Common myeloid progenitor, CD34-positive (primary cell): ENCODE results near the gene ANKRD55.
"Not testable (repeated sequence)": the region's sequence is repeated elsewhere in the genome, so short reads cannot be mapped to it uniquely, and the experiment has no call there.

ENCODE experiments used
- CTCF ChIA-PET: fragments of 350-600 bp; sonication (Branson Sonifier 250); formaldehyde crosslinking; loops from one replicate; lab custom pipeline; 2021; ENCODE audit warnings: antibody characterized with exemption; lab: Charles Lee
- POLR2A ChIA-PET: fragments of 350-600 bp; sonication (Branson Sonifier 250); formaldehyde crosslinking; loops from one replicate; lab custom pipeline; 2021; ENCODE audit warnings: antibody characterized with exemption; lab: Charles Lee
- DNase-seq, 3 donors: peaks; one replicate each; pipeline versions ENCODE4 v3.0.0 to v3.0.0-alpha.2; 2013
- H3K27ac ChIP-seq, 2 experiments: 1 replicate in 1 of 2; 2 replicates in 1 of 2; pipeline ENCODE4 v1.7.0; 2013; ENCODE audit warnings: inconsistent platforms in 2 of 2, low read length in 2 of 2, mild to moderate bottlenecking in 2 of 2, low read depth in 1 of 2, moderate library complexity in 1 of 2; ENCODE audit not compliant: severe bottlenecking in 2 of 2, insufficient read depth in 1 of 2, poor library complexity in 1 of 2
- H3K27me3 ChIP-seq, 5 experiments: replicated peaks in 2 of 5; 1 replicate in 3 of 5; 2 replicates in 2 of 5; pipeline versions ENCODE4 v1.6.1 to v1.7.0; 2013; ENCODE audit warnings: low read length in 4 of 5, mild to moderate bottlenecking in 2 of 5, moderate library complexity in 2 of 5, inconsistent platforms in 1 of 5; ENCODE audit not compliant: insufficient read depth in 5 of 5, control insufficient read depth in 4 of 5
- H3K36me3 ChIP-seq, 4 experiments: 1 replicate in 2 of 4; 2 replicates in 2 of 4; pipeline versions ENCODE4 v1.6.1 to v1.7.0; 2013; ENCODE audit warnings: low read length in 3 of 4, control low read depth in 1 of 4, mild to moderate bottlenecking in 1 of 4; ENCODE audit not compliant: control insufficient read depth in 4 of 4, insufficient read depth in 4 of 4
- H3K4me1 ChIP-seq, 4 experiments: 1 replicate in 3 of 4; 2 replicates in 1 of 4; pipeline versions ENCODE4 v1.6.1 to v1.7.1; 2013; ENCODE audit warnings: low read length in 3 of 4, mild to moderate bottlenecking in 3 of 4, control low read depth in 1 of 4, inconsistent platforms in 1 of 4, moderate library complexity in 1 of 4; ENCODE audit not compliant: control insufficient read depth in 4 of 4, insufficient read depth in 4 of 4; ENCODE audit errors: control extremely low read depth in 1 of 4
- H3K4me3 ChIP-seq, 7 experiments: 1 replicate in 4 of 7; 2 replicates in 3 of 7; pipeline versions ENCODE4 v1.5.1 to v1.7.0; 2013; ENCODE audit warnings: mild to moderate bottlenecking in 7 of 7, low read length in 6 of 7, moderate library complexity in 6 of 7, inconsistent platforms in 2 of 7, low read depth in 2 of 7, control low read depth in 1 of 7; ENCODE audit not compliant: insufficient read depth in 4 of 7, control insufficient read depth in 1 of 7; ENCODE audit errors: extremely low read depth in 1 of 7
- H3K9me3 ChIP-seq, 5 experiments: 1 replicate in 4 of 5; 2 replicates in 1 of 5; pipeline versions ENCODE4 v1.6.1 to v1.7.1; 2013; ENCODE audit warnings: low read length in 4 of 5, mild to moderate bottlenecking in 2 of 5, inconsistent platforms in 1 of 5, low read depth in 1 of 5, moderate library complexity in 1 of 5; ENCODE audit not compliant: control insufficient read depth in 4 of 5, insufficient read depth in 2 of 5; ENCODE audit errors: control extremely low read depth in 1 of 5
- WGBS: methylation state at CpG from one replicate; pipeline ENCODE4 v1.1.5; 2013; ENCODE audit not compliant: insufficient coverage; 5-methylcytosine and 5-hydroxymethylcytosine counted together

The ANKRD55 gene

GRCh38 chr5:56105511-56106291 is 127.4 kb downstream of the ANKRD55 start:
- Histone ChIP-seq H3K9me3 (peaks cover 0 to 6% (median 0%) of the 10 kb centered on the region in 5 experiments), H3K4me3 (peak overlapping the region in 1 of 7 experiments; percentile 7), H3K36me3 (no peaks in the 10 kb centered on the region), H3K4me1 (peaks cover 0 to 7% (median 0%) of the 10 kb centered on the region in 4 experiments), H3K27me3 (no peaks in the 10 kb centered on the region), H3K27ac (no peak overlapping the region)
- ChIA-PET POLR2A (no interaction called here), CTCF (interaction anchor here (1.2 to 3.0 kb wide), 3 partner anchors 11 to 95 kb away, joined by 4 to 12 read pairs (median 7); no protein-coding TSS in a partner anchor)
- WGBS = 51% methylated on average over 4 of the region's 6 CpGs
- no peak for DNase-seq

- WGBS = 80% methylated on average over 1 of the region's 1 CpG
- Histone ChIP-seq H3K9me3 (peaks cover 0 to 6% (median 0%) of the 10 kb centered on the region in 5 experiments), H3K27me3 (no peaks in the 10 kb centered on the region), H3K36me3 (no peaks in the 10 kb centered on the region), H3K4me1 (peaks cover 0 to 7% (median 0%) of the 10 kb centered on the region in 4 experiments), H3K27ac (no peak overlapping the region), H3K4me3 (no peak overlapping the region)
- no peak for DNase-seq
- CTCF ChIA-PET = interaction anchor here (0.7 to 1.3 kb wide), 2 partner anchors 9 to 11 kb away, joined by 3 read pairs; no protein-coding TSS in a partner anchor
- POLR2A ChIA-PET = interaction anchor here (1.0 kb wide), 1 partner anchor 24 kb away, joined by 3 read pairs; no protein-coding TSS in a partner anchor
These were observed 130.2 kb downstream of the ANKRD55 start for GRCh38 chr5:56102889-56103288.

- not testable (repeated sequence) for H3K27me3 ChIP-seq, H3K4me1 ChIP-seq, H3K4me3 ChIP-seq, H3K27ac ChIP-seq, DNase-seq, H3K36me3 ChIP-seq, H3K9me3 ChIP-seq
- 100% methylated on average over 8 of the region's 9 CpGs for WGBS
- CTCF ChIA-PET = interaction anchor here (1.3 kb wide), 1 partner anchor 10 kb away, joined by 3 read pairs; no protein-coding TSS in a partner anchor
- POLR2A ChIA-PET = interaction anchor here (1.0 kb wide), 1 partner anchor 25 kb away, joined by 3 read pairs; no protein-coding TSS in a partner anchor
These were observed 130.9 kb downstream of the ANKRD55 start for GRCh38 chr5:56102207-56102606.

GRCh38 chr5:56101180-56101579 is 131.9 kb downstream of the ANKRD55 start:
- Histone ChIP-seq H3K9me3 (peaks cover 0 to 6% (median 0%) of the 10 kb centered on the region in 5 experiments), H3K4me3 (no peak overlapping the region), H3K27me3 (no peaks in the 10 kb centered on the region), H3K36me3 (no peaks in the 10 kb centered on the region), H3K4me1 (peaks cover 0 to 7% (median 0%) of the 10 kb centered on the region in 4 experiments), H3K27ac (no peak overlapping the region)
- CTCF ChIA-PET = no interaction called here
- POLR2A ChIA-PET = no interaction called here
- DNase-seq = no peak
- 100% methylated on average over 1 of the region's 3 CpGs for WGBS

GRCh38 chr5:56100439-56101176 is 132.5 kb downstream of the ANKRD55 start:
- CTCF ChIA-PET = no interaction called here
- POLR2A ChIA-PET = no interaction called here
- H3K36me3 ChIP-seq = no peaks in the 10 kb centered on the region
- H3K27me3 ChIP-seq = no peaks in the 10 kb centered on the region
- peaks cover 0 to 2% (median 0%) of the 10 kb centered on the region in 4 experiments for H3K4me1 ChIP-seq
- no peak for DNase-seq
- no peak overlapping the region for H3K27ac ChIP-seq
- WGBS = 94% methylated on average over 2 of the region's 3 CpGs
- H3K4me3 ChIP-seq = no peak overlapping the region
- H3K9me3 ChIP-seq = peaks cover 0 to 6% (median 0%) of the 10 kb centered on the region in 5 experiments

- ChIA-PET CTCF (no interaction called here), POLR2A (no interaction called here)
- Histone ChIP-seq H3K4me3 (no peak overlapping the region), H3K36me3 (no peaks in the 10 kb centered on the region), H3K4me1 (no peaks in the 10 kb centered on the region), H3K27me3 (no peaks in the 10 kb centered on the region), H3K9me3 (peaks cover 0 to 6% (median 0%) of the 10 kb centered on the region in 5 experiments), H3K27ac (no peak overlapping the region)
- DNase-seq = no peak
- 100% methylated on average over 2 of the region's 2 CpGs for WGBS
These were observed 133.8 kb downstream of the ANKRD55 start for GRCh38 chr5:56099346-56099745.
